ENCODE measurements around the gene MYO9B.
"Not testable (repeated sequence)": the region's sequence is repeated elsewhere in the genome, so short reads cannot be mapped to it uniquely, and the experiment has no call there.

Gene MYO9B

DNA sequence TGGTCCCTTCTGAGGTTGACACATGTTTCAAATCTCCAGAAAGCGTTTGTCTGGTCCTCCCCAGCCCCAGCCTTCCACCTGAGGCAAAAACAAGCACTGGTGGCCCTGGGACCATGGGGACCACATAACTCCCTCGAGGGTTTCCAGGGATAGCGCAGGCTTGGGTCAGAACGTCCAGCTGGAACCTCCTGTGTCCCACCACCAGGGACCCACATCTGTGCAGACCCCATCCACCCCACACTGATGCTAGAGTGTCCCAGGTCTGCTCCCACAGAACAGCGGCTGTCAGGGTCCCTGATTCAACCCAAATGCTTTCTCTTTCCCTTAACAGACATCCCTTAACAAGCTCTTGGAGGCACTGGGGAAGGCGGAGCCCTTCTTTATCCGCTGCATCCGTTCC, 110.0 kb downstream of the MYO9B start:
- DNase-seq = no peak

DNA sequence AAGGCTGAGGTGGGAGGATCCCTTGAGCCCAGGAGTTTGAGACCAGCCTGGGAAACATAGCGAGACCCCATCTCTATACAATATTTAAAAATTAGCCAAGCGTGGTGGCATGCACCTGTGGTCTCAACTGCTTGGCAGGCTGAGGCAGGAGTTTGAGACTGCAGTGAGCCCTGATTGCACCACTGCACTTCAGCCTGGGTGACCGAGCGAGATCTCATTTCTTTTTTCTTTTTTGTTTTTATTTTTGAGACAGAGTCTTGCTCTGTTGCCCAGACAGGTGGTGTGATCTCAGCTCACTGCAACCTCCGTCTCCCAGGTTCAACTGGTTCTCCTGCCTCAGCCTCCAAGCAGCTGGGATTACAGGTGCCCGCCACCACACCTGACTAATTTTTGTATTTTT, 116.2 kb downstream of the MYO9B start:
- not testable (repeated sequence) for DNase-seq

DNA sequence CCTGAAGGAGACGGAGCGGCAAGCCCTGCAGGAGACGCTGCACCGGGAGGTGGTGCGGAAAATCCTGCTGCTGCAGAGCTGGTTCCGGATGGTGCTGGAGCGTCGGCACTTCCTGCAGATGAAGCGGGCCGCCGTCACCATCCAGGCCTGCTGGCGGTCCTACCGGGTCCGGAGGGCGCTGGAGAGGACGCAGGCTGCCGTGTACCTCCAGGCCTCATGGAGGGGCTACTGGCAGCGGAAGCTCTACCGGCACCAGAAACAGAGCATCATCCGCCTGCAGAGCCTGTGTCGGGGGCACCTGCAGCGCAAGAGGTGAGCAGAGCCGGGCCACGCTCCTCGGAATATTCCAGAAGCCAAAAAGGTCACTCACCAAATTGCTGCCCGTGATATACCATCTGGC, 117.2 kb downstream of the MYO9B start:
- no peak for DNase-seq

DNA sequence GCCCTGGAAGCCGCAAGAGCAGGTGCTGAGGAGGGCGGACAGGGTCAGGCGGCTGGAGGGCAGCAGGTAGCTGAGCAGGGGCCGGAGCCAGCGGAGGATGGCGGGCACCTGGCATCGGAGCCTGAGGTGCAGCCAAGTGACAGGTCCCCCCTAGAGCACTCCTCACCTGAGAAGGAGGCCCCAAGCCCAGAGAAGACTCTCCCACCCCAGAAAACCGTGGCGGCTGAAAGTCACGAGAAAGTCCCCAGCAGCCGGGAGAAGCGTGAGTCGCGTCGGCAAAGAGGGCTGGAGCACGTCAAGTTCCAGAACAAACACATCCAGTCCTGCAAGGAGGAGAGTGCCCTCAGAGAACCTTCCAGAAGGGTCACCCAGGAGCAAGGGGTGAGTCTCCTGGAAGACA, 119.0 kb downstream of the MYO9B start:
- no peak for DNase-seq

DNA sequence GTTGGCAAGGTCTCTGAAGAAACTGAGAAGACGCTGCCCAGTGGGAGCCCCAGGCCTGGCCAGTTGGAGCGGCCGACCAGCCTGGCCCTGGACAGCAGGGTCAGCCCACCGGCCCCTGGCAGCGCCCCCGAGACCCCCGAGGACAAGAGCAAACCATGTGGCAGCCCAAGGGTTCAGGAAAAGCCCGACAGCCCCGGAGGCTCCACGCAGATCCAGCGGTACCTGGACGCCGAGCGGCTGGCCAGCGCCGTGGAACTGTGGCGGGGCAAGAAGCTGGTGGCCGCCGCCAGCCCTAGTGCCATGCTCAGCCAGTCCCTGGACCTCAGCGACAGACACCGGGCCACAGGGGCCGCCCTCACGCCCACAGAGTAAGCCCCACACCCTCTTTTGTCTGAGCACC, 119.5 kb downstream of the MYO9B start:
- DNase-seq = no peak

DNA sequence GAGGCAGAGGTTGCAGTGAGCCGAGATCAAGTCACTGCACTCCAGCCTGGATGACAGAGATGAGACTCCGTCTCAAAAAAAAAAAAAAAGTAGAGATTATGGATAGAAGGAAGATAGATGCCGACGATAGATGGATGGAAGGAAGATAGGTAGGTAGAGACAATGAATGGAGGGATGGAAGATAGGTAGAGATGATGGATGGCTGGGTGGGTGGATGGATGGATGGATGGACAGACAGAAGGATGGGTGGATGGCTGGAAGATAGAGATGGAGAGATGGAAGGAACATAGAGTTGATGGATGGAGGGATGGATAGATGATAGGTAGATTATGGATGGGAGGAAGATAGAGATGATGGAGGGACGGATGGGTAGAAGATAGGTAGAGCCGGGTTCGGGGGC, 121.0 kb downstream of the MYO9B start:
- no peak for DNase-seq

DNA sequence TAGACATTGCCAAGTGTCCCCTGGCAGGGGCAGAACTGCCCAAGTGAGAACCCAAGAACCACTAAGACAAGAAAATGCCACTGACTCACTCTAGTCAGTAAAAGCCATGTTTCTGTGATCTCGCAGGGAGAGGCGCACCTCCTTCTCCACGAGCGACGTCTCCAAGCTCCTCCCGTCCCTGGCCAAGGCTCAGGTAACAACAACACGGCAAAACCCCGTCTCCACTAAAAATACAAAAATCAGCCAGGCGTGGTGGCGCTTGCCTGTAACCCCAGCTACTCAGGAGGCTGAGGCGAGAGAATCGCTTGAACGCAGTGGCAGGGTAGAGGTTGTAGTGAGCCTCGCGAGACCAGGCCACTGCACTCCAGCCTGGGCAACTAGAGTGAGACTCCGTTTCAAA, 122.1 kb downstream of the MYO9B start:
- no peak for DNase-seq

DNA sequence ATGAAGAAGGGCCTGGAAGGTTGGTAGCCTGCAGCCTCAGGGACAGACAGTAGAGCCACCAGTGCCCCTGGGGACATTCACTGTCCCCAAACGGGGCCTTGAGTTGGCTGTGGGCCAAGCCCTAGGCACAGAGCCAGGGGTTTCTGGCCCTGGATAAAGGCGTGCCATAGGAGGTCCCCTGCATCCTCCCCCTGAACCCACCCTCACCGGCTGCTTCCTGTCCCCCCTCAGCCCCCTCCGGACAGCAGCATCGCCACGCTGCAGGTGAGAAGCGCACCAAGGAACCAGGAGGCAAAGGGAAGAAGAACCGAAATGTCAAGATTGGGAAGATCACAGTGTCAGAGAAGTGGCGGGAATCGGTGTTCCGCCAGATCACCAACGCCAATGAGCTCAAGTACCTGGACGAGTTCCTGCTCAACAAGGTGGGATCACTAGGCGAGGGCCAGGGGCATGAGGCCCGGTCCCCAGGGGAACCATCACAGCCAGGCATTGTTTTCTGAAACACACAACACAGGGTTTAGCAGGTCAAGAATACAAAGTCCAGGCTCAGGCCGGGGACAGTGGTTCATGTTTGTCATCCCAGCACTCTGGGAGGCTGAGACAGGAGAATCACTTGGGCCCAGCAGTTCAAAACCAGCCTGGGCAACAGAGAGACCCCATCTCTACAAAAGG, 125.0 kb downstream of the MYO9B start:
- DNase-seq = no peak

DNA sequence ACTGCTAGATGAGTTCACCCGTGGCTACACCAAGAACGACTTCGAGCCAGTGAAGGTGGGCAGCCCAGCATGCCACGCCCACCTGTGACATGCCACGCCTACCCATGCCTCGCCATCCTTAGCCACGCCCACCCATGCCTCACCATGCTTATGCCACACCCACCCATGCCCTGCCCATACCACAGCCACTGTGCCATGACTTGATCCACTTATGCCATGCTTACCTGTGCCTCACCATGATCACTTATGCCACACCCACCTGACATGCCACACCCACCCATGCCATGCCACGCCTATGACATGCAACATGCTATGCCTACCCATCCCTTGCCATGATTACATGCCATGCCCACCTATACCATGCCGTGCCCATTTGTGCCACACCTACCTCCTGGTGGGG, 126.7 kb downstream of the MYO9B start:
- peak; percentile 60 for DNase-seq

DNA sequence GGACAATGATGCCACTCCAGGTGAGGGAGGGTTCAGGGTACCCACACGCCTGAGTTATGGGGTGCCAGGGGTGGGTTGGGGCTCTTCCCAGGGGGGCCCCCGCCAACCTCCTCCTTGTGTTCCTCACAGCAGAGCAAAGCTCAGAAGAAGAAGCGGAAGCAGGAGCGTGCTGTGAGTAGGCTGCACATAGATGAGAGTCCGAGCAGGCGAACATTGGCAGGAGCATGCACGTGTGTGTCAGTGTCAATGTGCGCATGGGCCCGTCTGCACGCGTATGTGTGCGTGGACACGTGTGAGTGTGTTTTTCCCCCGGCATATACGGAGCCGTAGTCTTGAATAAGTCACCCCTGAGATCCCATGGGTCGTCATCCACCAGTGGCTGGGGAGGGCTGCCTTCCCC, 127.1 kb downstream of the MYO9B start:
- no peak for DNase-seq

DNA sequence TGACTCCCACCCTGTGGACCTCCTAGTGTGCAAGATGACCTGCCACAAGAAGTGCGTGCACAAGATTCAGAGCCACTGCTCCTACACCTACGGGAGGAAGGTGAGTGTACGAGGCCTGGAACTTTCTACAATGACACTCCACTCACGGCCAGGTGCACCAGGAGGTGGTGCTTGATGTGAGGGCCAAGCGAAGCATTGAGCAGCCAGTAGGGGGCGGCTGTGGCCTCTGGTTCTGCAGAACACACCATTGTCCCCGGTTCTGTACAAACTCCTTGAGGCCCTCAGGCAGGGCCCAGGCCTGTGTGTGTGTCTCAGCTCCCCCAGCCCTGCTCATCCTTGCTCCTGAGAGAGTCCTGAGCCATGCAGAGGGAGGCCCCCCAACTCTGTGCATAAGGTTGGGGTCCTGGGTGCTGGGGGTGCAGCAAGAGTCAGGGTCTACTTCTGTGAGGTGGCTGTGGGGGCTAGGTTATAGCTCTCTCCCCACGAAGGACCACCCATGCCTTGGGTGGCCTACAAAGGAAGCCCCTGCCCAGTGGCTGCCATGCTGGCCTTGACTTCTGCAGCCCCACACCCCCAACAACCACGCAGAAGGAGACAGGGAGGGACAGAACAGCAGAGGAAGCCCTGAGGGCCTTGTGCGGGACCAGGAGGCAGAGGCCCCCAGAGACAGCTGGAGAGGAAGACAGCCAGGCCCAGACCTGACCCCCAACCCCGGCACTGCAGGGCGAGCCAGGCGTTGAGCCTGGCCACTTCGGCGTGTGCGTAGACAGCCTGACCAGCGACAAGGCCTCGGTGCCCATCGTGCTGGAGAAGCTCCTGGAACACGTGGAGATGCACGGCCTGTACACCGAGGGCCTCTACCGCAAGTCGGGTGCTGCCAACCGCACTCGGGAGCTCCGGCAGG, 129.9 kb downstream of the MYO9B start:
- DNase-seq = peak; percentile 73

DNA sequence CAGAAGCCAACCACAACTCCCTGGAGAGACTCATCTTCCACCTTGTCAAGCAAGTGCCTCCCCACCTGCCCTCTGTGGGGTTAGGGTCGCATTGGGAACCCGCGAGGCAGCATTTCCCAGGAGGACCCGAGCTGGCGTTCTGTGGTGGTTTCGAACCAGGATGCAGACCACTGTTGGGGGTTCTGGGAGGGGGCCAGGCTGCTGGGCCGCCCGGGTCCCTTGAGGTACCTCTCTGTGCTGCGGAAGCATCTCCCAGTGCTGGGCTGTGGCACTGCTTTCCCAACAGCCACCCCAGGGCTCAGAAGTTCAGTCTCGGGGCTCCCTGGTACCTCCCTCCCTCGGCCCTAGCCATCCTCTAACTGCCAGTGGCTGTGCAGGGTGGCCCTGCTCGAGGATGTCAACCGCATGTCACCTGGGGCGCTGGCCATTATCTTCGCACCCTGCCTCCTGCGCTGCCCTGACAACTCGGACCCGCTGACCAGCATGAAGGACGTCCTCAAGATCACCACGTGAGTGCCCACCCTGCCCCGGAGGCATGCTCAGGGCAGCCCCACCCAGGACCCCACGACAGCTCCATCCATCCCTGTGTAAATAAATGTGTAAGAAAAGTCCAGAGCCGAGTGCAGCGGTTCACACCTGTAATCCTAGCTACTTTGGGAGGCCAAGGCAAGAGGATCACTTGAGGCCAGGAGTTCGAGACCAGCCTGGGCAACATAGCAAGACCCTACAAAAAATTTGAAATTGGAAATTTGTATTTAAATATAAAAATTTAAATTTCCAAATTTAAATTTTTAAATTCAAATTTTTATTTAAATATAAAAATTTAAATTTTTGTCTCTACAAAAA, 131.4 kb downstream of the MYO9B start:
- DNase-seq = no peak

DNA sequence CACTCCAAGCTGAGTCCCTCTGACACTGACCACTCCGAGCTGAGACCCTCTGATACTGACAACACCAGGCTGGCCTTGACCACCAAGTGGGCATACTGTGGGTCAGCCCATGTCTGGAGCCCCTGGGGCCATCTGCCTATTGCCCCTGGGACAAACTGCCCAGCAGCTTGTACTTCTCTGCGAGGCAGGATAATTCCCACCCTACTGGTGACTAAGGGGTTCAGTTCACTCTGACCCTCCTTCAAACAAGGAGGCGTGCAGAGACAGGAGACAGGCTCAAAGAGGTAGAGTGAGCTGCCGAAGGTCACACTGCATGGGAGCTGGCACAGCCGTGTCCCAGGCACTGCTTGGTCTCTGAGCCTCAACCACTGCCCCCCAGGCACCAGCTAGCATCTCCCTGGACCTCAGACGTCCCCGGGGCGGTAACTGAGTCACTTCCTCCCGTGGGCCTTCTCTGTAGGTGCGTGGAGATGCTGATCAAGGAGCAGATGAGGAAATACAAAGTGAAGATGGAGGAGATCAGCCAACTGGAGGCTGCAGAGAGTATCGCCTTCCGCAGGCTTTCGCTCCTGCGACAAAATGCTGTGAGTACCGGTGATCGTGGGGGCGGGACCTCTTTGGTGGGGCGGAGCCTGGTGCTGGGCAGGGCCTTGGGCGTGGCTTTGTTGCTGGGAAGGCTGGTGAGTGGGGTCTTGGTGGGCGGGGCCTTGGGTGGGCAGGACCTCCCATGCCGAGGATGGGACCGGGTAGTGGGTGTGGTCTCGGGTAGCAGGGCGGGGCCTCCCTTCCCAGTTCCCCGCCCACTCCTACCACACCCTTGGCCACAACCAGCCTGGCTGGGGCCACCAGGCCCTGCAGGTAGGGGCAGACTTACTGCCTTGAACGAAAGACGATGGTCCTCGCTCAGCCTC, 133.8 kb downstream of the MYO9B start:
- peak; percentile 74 for DNase-seq

DNA sequence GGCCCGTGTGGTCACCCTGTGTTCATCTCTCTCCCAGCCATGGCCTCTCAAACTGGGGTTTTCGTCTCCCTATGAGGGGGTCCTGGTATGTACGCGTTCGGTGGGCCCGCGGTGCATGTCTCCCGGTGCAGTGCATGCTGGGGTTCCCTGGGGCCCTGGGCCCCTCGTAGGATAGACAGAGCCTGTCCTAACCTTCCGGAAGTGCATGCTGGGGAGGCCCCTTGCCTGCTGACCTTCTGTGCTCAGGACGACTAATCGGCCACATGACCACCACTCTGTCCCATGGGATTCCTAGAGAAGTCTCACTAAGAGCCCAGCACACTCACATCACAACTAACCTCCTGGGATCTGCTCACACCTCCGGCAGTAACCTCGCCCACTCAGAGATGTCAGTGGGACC, 134.7 kb downstream of the MYO9B start:
- no peak for DNase-seq

DNA sequence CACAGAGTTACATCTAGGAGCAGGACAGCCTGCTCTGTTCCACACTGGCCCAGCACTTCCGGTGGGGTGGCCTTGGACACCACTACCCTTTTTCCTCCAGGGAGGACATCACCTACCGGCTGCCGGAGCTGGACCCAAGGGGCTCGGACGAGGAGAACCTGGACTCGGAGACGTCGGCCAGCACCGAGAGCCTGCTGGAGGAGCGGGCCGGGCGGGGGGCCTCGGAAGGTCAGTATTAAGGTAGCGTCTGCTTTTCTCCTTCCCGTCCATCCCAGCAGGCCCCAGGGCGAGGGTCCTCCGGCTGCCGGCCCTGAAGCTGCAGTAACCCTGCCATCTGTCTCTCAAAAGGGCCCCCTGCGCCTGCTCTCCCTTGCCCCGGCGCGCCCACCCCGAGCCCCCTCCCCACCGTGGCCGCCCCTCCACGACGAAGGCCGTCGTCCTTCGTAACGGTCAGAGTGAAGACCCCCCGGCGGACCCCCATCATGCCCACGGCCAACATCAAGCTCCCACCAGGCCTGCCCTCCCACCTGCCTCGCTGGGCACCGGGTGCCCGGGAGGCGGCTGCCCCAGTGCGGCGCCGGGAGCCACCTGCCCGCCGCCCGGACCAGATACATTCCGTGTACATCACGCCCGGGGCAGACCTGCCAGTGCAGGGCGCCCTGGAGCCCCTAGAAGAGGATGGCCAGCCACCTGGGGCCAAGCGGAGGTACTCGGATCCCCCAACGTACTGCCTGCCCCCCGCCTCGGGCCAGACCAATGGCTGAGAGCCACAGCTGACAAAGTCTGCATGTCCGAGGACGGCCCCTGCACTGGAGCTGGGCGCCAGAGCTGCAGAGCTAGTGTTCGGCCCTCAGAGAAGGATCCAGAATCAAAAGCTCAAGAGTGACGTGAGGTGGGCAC, 136.2 kb downstream of the MYO9B start:
- DNase-seq = no peak

DNA sequence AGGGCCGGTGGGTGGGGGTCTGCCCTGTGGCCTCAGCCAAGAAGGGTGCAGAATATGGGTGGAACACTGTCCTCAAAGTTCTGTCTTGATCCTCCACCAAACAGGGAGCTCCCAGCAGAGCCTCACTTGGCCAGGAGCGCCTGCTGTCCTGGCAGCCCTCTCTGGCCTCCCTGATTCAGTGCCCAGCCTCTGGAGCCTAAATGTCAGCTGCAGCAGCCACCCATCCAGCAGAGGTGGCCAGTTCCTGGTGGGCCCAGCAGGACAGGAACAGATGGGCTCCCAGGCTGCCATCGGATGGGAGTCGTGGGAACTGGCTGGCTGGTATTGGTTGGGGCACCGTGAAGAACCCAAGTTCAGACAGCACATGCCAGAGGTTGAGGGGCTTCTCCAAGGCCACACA, 137.8 kb downstream of the MYO9B start:
- DNase-seq = no peak

DNA sequence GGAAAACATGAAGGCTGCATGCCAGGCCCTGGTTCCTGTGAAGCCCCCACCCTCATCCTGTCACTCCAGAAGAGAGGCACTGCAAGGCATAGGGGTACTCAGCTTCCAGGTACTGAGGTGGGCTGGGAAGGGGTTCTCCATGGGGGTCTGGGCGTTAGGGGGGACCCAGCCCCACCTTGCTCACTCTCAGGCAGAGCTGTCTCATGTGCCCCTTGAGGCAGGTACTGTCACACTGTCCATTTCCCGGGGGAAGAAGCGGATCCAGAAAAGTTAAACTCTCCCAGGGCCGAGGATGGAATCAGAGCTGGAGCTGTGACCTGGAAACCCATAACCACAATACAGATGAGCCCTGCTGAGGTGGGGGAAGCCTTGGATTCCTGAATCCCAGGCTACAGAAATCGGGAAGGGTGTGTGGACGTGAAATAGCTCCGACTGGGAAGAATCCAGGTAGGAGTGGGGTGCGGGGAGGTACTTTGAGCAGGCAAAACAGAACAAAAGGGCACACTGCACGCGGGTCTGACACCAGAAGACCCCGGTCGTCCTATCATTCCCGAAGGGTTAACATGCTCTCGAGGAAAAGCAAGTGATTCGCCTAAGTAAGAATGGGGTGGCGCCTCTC, 139.0 kb downstream of the MYO9B start:
- no peak for DNase-seq

DNA sequence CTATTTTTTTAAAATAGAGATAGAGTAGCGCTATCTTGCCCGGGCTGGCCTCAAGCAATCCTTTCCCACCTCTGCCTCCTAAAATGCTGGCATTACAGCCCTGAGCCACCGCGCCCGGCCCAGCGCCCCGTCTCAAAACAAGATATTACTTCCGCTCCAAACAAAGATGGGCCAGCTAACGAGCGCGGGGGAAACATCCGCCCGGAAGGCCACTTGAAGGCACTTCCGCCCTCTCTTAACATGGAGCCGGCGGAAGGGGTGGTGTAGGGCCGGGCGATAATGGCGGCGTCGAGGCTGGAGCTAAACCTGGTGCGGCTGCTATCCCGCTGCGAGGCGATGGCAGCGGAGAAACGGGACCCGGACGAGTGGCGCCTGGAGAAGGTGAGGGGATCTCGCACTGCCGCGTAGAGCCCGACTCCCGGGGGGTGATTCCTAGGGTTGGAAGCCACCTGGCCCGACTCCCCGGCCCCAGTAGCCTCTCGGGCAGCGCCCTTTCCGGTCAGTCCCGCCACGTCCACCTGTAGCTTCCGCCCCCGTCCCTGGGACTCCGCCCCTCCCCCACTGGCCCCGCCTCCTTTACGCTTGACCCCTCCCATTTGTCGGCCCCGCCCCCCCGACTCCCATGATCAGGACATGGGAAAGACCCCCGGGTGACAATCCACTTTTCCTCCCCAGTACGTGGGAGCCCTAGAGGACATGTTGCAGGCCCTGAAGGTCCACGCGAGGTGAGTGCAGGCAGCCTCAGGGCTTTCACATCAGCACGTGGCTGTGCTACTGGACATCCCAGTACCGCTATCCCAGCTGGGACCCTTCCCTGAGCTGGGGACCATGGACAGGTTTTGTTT, 139.8 kb downstream of the MYO9B start, which contains the start of gene USE1:
Gene USE1, plus strand, starts transcription at position 231 of the 845 bp plus-strand sequence. Its CDS starts 49 bp downstream, at position 280.
- DNase-seq = peak; percentile 90

DNA sequence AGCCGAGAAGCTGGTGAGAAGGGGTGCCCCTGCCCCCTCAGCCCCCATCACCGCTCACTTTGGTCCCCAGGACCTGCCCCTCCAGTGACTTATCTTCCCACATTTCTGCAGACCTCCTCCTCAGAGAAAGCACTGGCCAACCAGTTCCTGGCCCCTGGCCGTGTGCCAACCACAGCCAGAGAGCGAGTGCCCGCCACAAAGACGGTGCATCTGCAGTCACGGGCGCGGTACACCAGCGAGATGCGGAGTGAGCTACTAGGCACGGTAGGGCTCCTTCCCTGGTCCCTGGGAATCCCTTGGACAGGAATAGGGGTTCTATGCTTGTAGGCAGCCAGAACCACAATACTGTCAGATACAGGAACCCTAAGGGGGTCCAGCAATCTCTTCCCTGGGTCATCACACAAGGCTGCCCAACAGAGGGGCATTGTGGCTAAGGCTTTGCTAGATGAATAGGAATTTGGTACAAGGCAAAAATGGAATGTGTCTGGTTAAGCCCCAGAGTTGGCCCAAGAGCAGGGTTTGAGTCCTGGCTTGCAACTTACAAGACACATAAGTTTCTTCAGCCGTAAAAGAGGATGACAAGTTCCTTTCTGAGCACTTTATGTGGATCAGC, 140.6 kb downstream of the MYO9B start:
- no peak for DNase-seq

Measured in activated CD4-positive, alpha-beta T cell treated with anti-CD3 and anti-CD28 coated beads for 48 hours (primary cell).